ENCODE data around the gene SH3PXD2A. TPM values are rescaled to one million over a fixed set of nuclear protein-coding genes. Genes with fewer than 3 reads are reported as not detected.
"Not testable (repeated sequence)": the region's sequence is repeated elsewhere in the genome, so short reads cannot be mapped to it uniquely, and the experiment has no call there.

The SH3PXD2A gene
- total RNA-seq, 1 donor from 2014 or later = 19.3 TPM

GRCh38 chr10:103637011-103637410 is 218.4 kb downstream of the SH3PXD2A start:
- intact Hi-C loops (cut with micrococcal nuclease) = no loop called here

- intact Hi-C loops (cut with micrococcal nuclease) = no loop called here
Observed at GRCh38 chr10:103636492-103636891, 218.9 kb downstream of the SH3PXD2A start.

- intact Hi-C loops (cut with micrococcal nuclease) = no loop called here
Observed at GRCh38 chr10:103635580-103635979, 219.8 kb downstream of the SH3PXD2A start.

- intact Hi-C loops (cut with micrococcal nuclease) = no loop called here
Observed at GRCh38 chr10:103633846-103634245, 221.5 kb downstream of the SH3PXD2A start.

- intact Hi-C loops (cut with micrococcal nuclease) = not testable (repeated sequence)
Observed at GRCh38 chr10:103632871-103633270, 222.5 kb downstream of the SH3PXD2A start.

- intact Hi-C loops (cut with micrococcal nuclease) = no loop called here
Observed at GRCh38 chr10:103632247-103632642, 223.1 kb downstream of the SH3PXD2A start.

GRCh38 chr10:103630156-103630555 is 225.2 kb downstream of the SH3PXD2A start:
- intact Hi-C loops (cut with micrococcal nuclease) = no loop called here

GRCh38 chr10:103629581-103629980 is 225.8 kb downstream of the SH3PXD2A start:
- intact Hi-C loops (cut with micrococcal nuclease) = no loop called here

GRCh38 chr10:103627893-103628292 is 227.5 kb downstream of the SH3PXD2A start:
- intact Hi-C loops (cut with micrococcal nuclease) = no loop called here

GRCh38 chr10:103627111-103627892 is 228.1 kb downstream of the SH3PXD2A start:
- intact Hi-C loops (cut with micrococcal nuclease) = no loop called here

GRCh38 chr10:103626178-103626577 is 229.2 kb downstream of the SH3PXD2A start:
- intact Hi-C loops (cut with micrococcal nuclease) = no loop called here

- intact Hi-C loops (cut with micrococcal nuclease) = no loop called here
Observed at GRCh38 chr10:103622935-103623574, 232.3 kb downstream of the SH3PXD2A start.

- intact Hi-C loops (cut with micrococcal nuclease) = no loop called here
Observed at GRCh38 chr10:103622286-103622685, 233.1 kb downstream of the SH3PXD2A start.

GRCh38 chr10:103621783-103622125 is 233.6 kb downstream of the SH3PXD2A start:
- intact Hi-C loops (cut with micrococcal nuclease) = no loop called here

GRCh38 chr10:103620891-103621782 is 234.2 kb downstream of the SH3PXD2A start:
- intact Hi-C loops (cut with micrococcal nuclease) = no loop called here

- intact Hi-C loops (cut with micrococcal nuclease) = no loop called here
Observed at GRCh38 chr10:103620352-103620740, 235.0 kb downstream of the SH3PXD2A start.

GRCh38 chr10:103619424-103620351 is 235.7 kb downstream of the SH3PXD2A start:
- intact Hi-C loops (cut with micrococcal nuclease) = no loop called here

GRCh38 chr10:103618575-103619423 is 236.6 kb downstream of the SH3PXD2A start:
- intact Hi-C loops (cut with micrococcal nuclease) = no loop called here

GRCh38 chr10:103617602-103618385 is 237.6 kb downstream of the SH3PXD2A start:
- intact Hi-C loops (cut with micrococcal nuclease) = no loop called here

Measured in T-helper 1 cell treated with Interleukin-12 subunit alpha and Interleukin-12 subunit beta and Interleukin-4 antibody, amounts not matched to agents 30 ng/mL and 1 ng/mL, for 36 hours (primary cell).